Neuron (in vitro differentiated cells): Measurements from ENCODE around the gene UBE4A.

Source experiments
- H2AFZ ChIP-seq: one replicate; pipeline ENCODE4 v1.6.1; 2013; ENCODE audit warnings: low read depth, mild to moderate bottlenecking, inconsistent platforms, low read length, moderate library complexity
- H3K27me3 ChIP-seq: one replicate; pipeline ENCODE4 v1.6.1; 2013; ENCODE audit warnings: low read length; ENCODE audit not compliant: insufficient read depth
- H3K36me3 ChIP-seq: one replicate; pipeline ENCODE4 v1.6.1; 2013; ENCODE audit warnings: low read length; ENCODE audit not compliant: insufficient read depth
- H3K4me1 ChIP-seq: one replicate; pipeline ENCODE4 v1.6.1; 2013; ENCODE audit warnings: low read length; ENCODE audit not compliant: insufficient read depth
- H3K4me3 ChIP-seq: 2 replicates; pipeline ENCODE4 v1.5.1; 2013; ENCODE audit warnings: mild to moderate bottlenecking, low read length, moderate library complexity
- H3K9me3 ChIP-seq: one replicate; pipeline ENCODE4 v1.6.1; 2013; ENCODE audit warnings: low read length

The UBE4A gene

DNA sequence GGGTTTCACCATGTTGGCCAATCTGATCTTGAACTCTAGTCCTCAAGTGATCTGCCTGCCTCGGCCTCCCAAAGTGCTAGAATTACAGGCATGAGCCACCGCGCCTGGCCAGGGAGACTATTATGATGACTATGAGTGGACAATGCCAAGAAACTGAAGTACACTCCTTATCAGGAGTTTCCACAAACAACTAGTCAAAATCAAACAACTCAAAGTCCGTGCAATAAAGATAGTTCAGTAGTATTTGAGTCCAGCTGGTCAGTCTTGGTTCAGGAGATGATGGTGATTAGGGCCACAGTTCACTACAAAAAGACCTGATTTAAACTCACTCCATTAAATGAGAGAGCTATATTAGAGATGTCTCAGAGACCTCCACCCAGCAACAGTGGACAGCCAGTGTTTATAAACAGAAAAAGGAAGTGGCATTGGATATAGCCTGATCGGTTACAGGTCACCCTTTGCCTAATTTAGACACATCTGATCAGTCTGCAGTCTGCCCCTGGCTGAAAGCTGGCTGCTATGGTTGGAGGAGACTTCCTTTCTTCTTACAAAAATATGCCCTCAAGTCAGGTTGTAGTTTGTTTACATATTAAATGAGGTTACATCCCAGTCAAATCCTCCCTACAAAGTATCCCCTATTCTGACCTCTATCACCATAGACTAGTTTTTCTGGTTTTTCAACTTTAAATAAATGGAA, 37.9 kb upstream of the UBE4A start:
- H3K27me3 ChIP-seq: peaks cover 9% of the 10 kb centered on the region
- H3K36me3 ChIP-seq: no peaks in the 10 kb centered on the region
- H3K4me3 ChIP-seq: no peak overlapping the region
- H2AFZ ChIP-seq: no peak overlapping the region
- H3K9me3 ChIP-seq: no peaks in the 10 kb centered on the region
- H3K4me1 ChIP-seq: no peaks in the 10 kb centered on the region

DNA sequence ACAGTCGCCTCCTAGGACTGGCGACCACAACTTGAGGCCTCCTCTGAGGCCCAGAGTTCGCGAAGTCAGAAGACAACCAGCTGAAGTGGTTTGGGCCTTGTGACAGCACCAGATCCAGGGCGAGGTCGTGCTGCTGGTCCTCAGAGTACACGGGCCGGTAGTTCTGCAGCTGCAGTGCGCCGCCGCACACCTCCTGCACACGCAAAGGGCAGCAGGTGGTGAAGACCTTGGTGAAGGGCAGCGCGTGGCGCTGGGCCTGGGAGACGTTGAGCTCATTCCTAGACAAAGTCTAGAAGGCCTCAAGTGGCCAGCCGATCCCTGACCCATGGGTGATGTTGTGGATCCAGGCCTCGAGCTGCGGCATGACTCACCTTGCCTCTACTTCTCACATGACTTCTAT, 36.7 kb upstream of the UBE4A start:
- Histone ChIP-seq H3K27me3 (peaks cover 9% of the 10 kb centered on the region), H2AFZ (no peak overlapping the region), H3K4me1 (no peaks in the 10 kb centered on the region), H3K9me3 (no peaks in the 10 kb centered on the region), H3K36me3 (no peaks in the 10 kb centered on the region), H3K4me3 (no peak overlapping the region)

DNA sequence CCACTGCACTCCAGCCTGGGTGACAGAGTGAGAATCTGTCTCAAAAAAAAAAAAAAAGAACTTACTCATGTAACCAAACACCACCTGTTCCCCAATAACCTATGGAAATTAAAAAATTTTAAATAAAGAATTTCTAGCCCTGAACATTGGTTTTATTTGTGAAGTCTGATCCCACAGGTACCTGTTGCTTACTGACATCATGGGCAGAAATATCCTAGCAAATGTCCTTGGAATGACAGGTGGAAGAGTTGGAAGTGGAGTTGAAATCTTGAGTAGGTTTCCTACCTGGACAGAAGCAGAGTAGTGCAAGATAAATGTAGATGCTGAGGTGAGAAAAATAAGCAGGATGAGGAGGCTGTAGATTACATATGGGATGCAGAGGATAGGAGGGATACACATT, 34.1 kb upstream of the UBE4A start:
- Histone ChIP-seq H3K4me1 (no peaks in the 10 kb centered on the region), H3K27me3 (no peaks in the 10 kb centered on the region), H3K9me3 (no peaks in the 10 kb centered on the region), H2AFZ (no peak overlapping the region), H3K4me3 (no peak overlapping the region), H3K36me3 (no peaks in the 10 kb centered on the region)

DNA sequence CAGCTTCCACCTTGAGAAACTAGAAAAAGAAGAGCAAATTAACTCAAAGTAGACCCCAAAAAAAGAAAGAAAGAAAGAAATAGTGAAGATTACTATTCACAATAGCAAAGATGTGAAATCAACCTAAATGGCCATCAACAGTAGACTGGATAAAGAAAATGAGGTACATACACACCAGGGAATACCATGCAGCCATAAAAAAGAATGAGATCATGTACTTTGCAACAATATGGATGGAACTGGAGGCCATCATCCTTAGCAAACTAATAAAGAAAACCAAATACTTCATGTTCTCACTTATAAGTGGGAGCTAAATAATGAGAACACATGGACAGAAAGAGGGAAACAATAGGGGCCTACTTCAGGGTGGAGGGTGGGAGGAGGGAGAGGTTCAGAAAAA, 30.7 kb upstream of the UBE4A start:
- H3K36me3 ChIP-seq: no peaks in the 10 kb centered on the region
- H3K4me1 ChIP-seq: no peaks in the 10 kb centered on the region
- no peak overlapping the region for H3K4me3 ChIP-seq
- no peak overlapping the region for H2AFZ ChIP-seq
- no peaks in the 10 kb centered on the region for H3K27me3 ChIP-seq
- H3K9me3 ChIP-seq: no peaks in the 10 kb centered on the region

DNA sequence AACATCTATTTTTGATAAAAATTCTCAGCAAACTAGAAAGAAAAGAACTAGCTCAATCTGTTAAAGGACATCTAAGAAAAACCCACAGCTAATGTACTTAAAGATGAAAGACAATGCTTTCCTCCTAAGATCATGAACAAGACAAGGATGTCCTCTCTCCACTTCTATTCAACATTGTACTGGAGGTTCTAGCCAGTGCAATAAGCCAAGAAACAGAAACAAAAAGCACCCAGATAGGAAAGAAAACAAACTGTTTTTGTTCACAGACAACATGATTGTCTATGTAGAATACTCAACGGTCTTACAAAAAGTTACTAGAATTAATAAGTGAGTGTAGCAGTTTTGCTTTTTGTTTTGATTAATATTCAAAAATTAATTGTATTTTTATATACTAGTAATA, 24.7 kb upstream of the UBE4A start:
- Histone ChIP-seq H3K4me3 (no peak overlapping the region), H3K27me3 (no peaks in the 10 kb centered on the region), H3K9me3 (no peaks in the 10 kb centered on the region), H2AFZ (no peak overlapping the region), H3K36me3 (no peaks in the 10 kb centered on the region), H3K4me1 (no peaks in the 10 kb centered on the region)

DNA sequence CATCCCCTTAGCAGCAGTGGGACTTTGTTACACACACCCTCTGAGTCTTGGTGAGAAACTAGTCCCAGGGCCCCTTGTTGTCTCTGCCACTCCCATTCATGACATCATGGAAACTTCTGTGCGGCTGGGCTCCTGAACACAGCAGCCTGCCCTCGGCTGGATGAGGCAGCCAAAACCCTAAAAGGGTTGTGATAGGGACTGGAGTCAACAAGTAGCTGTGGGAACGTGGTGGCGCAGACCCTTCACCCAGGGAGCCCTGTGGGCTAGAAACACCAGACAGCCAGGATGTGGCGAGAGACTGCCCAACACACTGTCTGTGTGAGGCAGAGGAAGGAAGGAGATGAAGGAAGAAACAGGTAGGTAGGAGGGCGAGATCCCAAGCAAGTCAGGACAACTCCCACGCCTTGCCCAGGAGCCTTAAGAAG, 20.8 kb upstream of the UBE4A start:
- H3K27me3 ChIP-seq: peaks cover 2% of the 10 kb centered on the region
- H3K4me3 ChIP-seq: no peak overlapping the region
- no peaks in the 10 kb centered on the region for H3K36me3 ChIP-seq
- no peak overlapping the region for H2AFZ ChIP-seq
- no peaks in the 10 kb centered on the region for H3K9me3 ChIP-seq
- H3K4me1 ChIP-seq: no peaks in the 10 kb centered on the region

DNA sequence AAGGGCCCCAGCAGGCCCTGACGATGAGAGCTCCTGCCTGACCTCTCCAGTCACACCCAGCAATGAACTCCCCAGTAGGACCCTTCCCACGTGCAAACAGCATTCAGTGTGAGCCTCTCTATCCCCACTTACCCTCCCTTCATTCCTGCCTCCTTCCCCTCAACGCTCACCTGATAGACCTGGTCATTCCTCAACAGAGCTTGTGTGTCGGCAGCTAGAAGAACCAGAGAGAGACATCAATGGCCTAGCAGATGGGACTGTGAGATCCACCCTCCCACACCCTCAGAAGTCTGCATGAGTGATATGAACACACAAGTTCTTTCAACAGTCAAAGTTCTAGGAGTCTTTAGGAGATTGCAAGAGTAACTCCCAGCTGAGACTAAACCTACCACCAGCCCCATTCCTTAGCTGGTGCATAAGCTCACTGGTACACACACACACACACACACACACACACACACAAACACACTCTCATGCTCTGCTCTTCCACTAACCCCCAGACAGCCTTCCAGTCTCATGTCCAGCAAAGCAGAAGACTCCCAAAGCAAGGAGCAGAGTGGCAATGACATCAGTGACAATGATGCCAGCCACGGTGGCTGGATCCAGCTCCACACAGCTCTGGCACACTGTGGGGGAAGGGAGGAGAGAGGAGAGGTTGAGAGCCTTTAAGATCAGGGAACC, 20.0 kb upstream of the UBE4A start:
- Histone ChIP-seq H2AFZ (no peak overlapping the region), H3K9me3 (no peaks in the 10 kb centered on the region), H3K36me3 (no peaks in the 10 kb centered on the region), H3K4me1 (no peaks in the 10 kb centered on the region), H3K27me3 (peaks cover 9% of the 10 kb centered on the region), H3K4me3 (no peak overlapping the region)

DNA sequence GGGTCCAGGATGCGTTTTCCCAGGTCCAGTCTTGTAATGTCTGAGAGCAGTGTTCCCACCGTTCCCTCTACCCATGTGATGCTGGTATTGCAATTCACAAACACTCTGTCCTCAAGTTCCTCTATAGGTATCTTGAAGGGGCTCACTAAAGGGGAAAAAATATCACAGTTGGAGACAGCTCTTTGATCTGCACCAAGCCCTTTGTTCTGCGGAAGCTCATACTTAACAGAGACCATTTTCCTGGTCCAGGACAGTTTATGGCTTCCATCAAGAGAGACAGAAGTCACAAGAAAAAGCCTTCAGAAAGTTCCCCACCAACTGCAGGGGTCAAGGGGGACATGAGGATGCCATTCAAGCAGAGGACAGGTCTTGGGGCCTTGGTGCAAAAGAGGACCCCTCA, 19.0 kb upstream of the UBE4A start:
- Histone ChIP-seq H3K4me1 (no peaks in the 10 kb centered on the region), H3K27me3 (peaks cover 9% of the 10 kb centered on the region), H3K4me3 (no peak overlapping the region), H3K9me3 (no peaks in the 10 kb centered on the region), H2AFZ (no peak overlapping the region), H3K36me3 (no peaks in the 10 kb centered on the region)

GRCh38 chr11:118341261-118341660, 18.1 kb upstream of the UBE4A start:
- Histone ChIP-seq H3K4me3 (no peak overlapping the region), H3K36me3 (no peaks in the 10 kb centered on the region), H3K27me3 (peaks cover 9% of the 10 kb centered on the region), H2AFZ (no peak overlapping the region), H3K9me3 (no peaks in the 10 kb centered on the region), H3K4me1 (no peaks in the 10 kb centered on the region)

GRCh38 chr11:118341815-118342489, 17.4 kb upstream of the UBE4A start:
- Histone ChIP-seq H3K9me3 (no peaks in the 10 kb centered on the region), H3K4me1 (no peaks in the 10 kb centered on the region), H3K36me3 (no peaks in the 10 kb centered on the region), H2AFZ (no peak overlapping the region), H3K4me3 (no peak overlapping the region), H3K27me3 (peaks cover 9% of the 10 kb centered on the region)

- Histone ChIP-seq H3K9me3 (no peaks in the 10 kb centered on the region), H3K4me1 (no peaks in the 10 kb centered on the region), H3K4me3 (no peak within 1 kb of the TSS), H3K36me3 (no peaks in the 10 kb centered on the region), H2AFZ (no peak within 1 kb of the TSS), H3K27me3 (peaks cover 9% of the 10 kb centered on the region)
These were observed 16.8 kb upstream of the UBE4A start, which contains the start of gene CD3D for GRCh38 chr11:118342503-118343161. CD3D (minus strand) TSS chr11:118342705; CDS start chr11:118342607, 98 bp downstream.

GRCh38 chr11:118343248-118343647, 16.2 kb upstream of the UBE4A start:
- no peaks in the 10 kb centered on the region for H3K9me3 ChIP-seq
- H3K27me3 ChIP-seq: peaks cover 9% of the 10 kb centered on the region
- H3K4me1 ChIP-seq: no peaks in the 10 kb centered on the region
- H3K4me3 ChIP-seq: no peak overlapping the region
- no peak overlapping the region for H2AFZ ChIP-seq
- no peaks in the 10 kb centered on the region for H3K36me3 ChIP-seq

GRCh38 chr11:118343981-118344515, 15.4 kb upstream of the UBE4A start, which contains the start of gene CD3G:
CD3G (plus strand) TSS chr11:118344344; CDS start chr11:118344424, 80 bp downstream.
- H3K36me3 ChIP-seq: no peaks in the 10 kb centered on the region
- H2AFZ ChIP-seq: no peak within 1 kb of the TSS
- no peaks in the 10 kb centered on the region for H3K9me3 ChIP-seq
- peaks cover 15% of the 10 kb centered on the region for H3K27me3 ChIP-seq
- no peak within 1 kb of the TSS for H3K4me3 ChIP-seq
- no peaks in the 10 kb centered on the region for H3K4me1 ChIP-seq
